Pancreas (tissue), 10 donors: Measurements from ENCODE around the gene SMG7. TPM values are rescaled to one million over a fixed set of nuclear protein-coding genes. Genes with fewer than 3 reads are reported as not detected.

Source experiments
- ATAC-seq, 4 donors: fragments of 200-7000 bp; cut with Tn5 transposase; one replicate each; pipeline versions ENCODE4 v1.8.0 to v1.9.1; 2020; ENCODE audit warnings: mild to moderate bottlenecking in 4 of 4, moderate library complexity in 4 of 4
- DNase-seq, 6 donors: peaks; one replicate each; pipeline ENCODE4 v3.0.0-alpha.2; 2020
- FAIRE-seq: peaks from 2 replicates; lab custom pipeline; 2012; peaks lifted over from hg19 to GRCh38; lab: Jason Lieb, UNC
- H3K27ac ChIP-seq, 4 donors: fragments of 200-600 bp; sonication (generic); 1 replicate in 3 of 4; 2 replicates in 1 of 4; pipeline versions ENCODE4 v1.5.0 to v1.8.0; 2020
- H3K27me3 ChIP-seq, 4 donors: fragments of 200-600 bp; one replicate each; pipeline ENCODE4 v1.8.0; 2021
- H3K36me3 ChIP-seq, 3 donors: fragments of 200-600 bp; sonication (generic) in 1 of 3; one replicate each; pipeline versions ENCODE4 v1.5.0 to v1.8.0; 2020 to 2021
- H3K4me1 ChIP-seq, 3 donors: fragments of 200-600 bp; one replicate each; pipeline ENCODE4 v1.8.0; 2021
- H3K4me3 ChIP-seq, 4 donors: fragments of 200-600 bp; sonication (generic) in 2 of 4; one replicate each; pipeline versions ENCODE4 v1.5.0 to v1.8.0; 2020 to 2021
- H3K9me3 ChIP-seq, 4 donors: fragments of 200-600 bp; one replicate each; pipeline ENCODE4 v1.8.0; 2021
- WGBS, 2 donors: extraction: QIAGEN DNeasy Blood & Tissue Kit; methylation state at CpG; one replicate each; pipeline ENCODE4 v1.1.7; 2013; 5-methylcytosine and 5-hydroxymethylcytosine counted together
- intact Hi-C, 3 donors: fragments of 100-400 bp; cut with DNase I; formaldehyde crosslinking; loops; one replicate each; pipeline versions ENCODE4 v1.11.1 to v1.14.2; 2022
- polyA plus RNA-seq, 2 donors: library from polyadenylated mRNA; stranded (reverse); fragments of 200-250 nt; gene quantifications; one replicate each; pipeline ENCODE4 v1.2.3, GENCODE V29; 2013
- total RNA-seq, 6 donors: library from RNA; stranded (reverse); fragmentation: NEBNext Ultra II Directional in 4 of 6; extraction: Animal tissue kit (Norgen Biotek cat#: 25700) in 4 of 6; gene quantifications; one replicate each; pipeline versions ENCODE4 v1.2.1 to v1.2.4, GENCODE V29; 2021 to 2023
- TF ChIP-seq, protein P1 (sequence below), 4 donors: fragments of 200-600 bp; sonication (generic) in 3 of 4; IDR thresholded peaks; one replicate each; pipeline versions ENCODE4 v1.5.0 to v1.8.0; 2021; ENCODE audit warnings: antibody characterized with exemption in 4 of 4
- donor health status: healthy with polysubstance abuse.
- donor health status: DM: no; HTN: no; CAD: no; lungs with moderate emphysema.
- donor health status: DM: no; HTN: no; CAD: no.
- donor health status: control.
- donor health status: control.
- donor health status: Bipolar disorder and iron deficiency.
- donor health status: DM: yes; HTN: yes; CAD: no.
- donor health status: DM: no; HTN: no; CAD: no.
- donor health status: DM: no; HTN: no; CAD: no.
- donor health status: DM: yes; HTN: yes; CAD: no.

The SMG7 gene
- total and polyA plus RNA-seq, 8 donors, result 11.7 to 36.5 (median 23.9) TPM

DNA sequence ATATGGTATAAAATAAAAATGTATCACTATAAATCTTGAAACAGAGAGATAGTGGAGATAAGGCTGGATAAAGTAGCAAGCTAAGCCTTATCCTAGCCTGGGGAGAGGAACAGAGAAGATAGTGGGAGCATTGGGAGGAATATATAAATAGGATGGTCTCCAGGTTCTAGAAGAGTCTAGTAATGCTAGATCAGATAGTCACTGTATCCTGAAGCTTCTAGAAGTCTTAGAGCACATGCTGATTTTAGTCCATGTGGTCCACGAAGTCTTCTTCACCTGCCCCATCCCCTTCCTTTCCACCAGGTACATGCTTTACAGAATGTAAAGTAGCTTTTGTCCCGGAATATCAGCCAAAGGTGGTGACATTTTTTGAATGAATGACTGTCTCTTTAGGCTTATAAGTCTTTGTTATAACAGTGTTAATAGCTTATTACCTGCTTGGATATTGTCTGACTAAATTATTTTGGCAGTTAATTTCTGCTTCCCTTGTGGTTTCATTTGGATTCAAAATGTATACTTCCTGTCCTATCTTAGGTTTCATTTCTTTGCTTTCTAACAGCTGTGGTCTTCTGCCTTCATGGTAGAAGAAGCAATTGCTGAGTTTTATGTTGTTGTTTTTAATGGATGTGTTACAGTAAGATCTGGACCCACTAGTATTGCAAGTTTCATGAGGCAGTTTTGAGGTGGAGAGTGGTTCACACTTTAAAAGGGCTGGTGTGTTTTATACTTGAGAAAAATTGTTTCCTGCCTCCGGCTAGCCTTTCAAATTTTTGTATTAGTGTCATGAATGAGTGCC is 5.9 kb downstream of the SMG7 start:
- FAIRE-seq (no peak), ATAC-seq (no peak), DNase-seq (no peak)
- 83 to 86% methylated on average over 3 of the region's 3 CpGs for WGBS, 2 donors
- H3K36me3 ChIP-seq, result no peaks in the 10 kb centered on the region
- intact Hi-C loops, result loop anchor here in 1 of 3 donors (10.0 kb wide), 1 partner anchor 57 kb away; no protein-coding TSS in a partner anchor
- no peaks in the 10 kb centered on the region for H3K27me3 ChIP-seq
- H3K4me3 ChIP-seq, result no peak overlapping the region
- H3K4me1 ChIP-seq, result peaks cover 4 to 55% (median 10%) of the 10 kb centered on the region in 3 donors
- TF ChIP-seq, protein P1, sequence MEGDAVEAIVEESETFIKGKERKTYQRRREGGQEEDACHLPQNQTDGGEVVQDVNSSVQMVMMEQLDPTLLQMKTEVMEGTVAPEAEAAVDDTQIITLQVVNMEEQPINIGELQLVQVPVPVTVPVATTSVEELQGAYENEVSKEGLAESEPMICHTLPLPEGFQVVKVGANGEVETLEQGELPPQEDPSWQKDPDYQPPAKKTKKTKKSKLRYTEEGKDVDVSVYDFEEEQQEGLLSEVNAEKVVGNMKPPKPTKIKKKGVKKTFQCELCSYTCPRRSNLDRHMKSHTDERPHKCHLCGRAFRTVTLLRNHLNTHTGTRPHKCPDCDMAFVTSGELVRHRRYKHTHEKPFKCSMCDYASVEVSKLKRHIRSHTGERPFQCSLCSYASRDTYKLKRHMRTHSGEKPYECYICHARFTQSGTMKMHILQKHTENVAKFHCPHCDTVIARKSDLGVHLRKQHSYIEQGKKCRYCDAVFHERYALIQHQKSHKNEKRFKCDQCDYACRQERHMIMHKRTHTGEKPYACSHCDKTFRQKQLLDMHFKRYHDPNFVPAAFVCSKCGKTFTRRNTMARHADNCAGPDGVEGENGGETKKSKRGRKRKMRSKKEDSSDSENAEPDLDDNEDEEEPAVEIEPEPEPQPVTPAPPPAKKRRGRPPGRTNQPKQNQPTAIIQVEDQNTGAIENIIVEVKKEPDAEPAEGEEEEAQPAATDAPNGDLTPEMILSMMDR (IDR thresholded peaks at IDR 0.05), result no peak
- H3K27ac ChIP-seq, result no peak overlapping the region
- H3K9me3 ChIP-seq, result no peaks in the 10 kb centered on the region

DNA sequence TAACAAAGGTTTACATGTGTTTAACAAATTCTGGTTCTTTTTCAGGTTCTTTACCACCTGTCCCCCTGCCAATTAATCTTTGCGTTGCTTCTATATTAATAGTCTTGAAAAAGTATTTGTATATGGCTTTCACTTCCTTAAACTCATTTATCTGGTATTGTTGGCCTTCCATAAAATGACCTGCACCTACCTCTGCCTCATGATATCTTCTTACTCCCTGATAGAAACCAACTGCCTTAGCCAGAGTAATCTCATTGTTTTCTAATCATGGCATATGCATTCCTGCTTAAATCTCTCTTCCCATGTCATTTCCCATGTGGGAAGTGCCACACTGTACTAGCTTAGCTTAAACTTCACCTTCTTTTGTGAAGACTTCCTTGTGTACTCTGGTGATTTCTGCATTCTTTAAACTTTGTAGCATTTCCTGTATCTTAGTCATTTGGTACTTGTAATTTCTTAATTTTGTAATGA is 8.7 kb downstream of the SMG7 start:
- intact Hi-C loops, result loop anchor here in 1 of 3 donors (10.0 kb wide), 1 partner anchor 144 kb away; no protein-coding TSS in a partner anchor
- FAIRE-seq, result no peak
- H3K27me3 ChIP-seq, result no peaks in the 10 kb centered on the region
- no peaks in the 10 kb centered on the region for H3K36me3 ChIP-seq
- H3K27ac ChIP-seq, result no peak overlapping the region
- H3K4me1 ChIP-seq, result peaks cover 9 to 46% (median 22%) of the 10 kb centered on the region in 3 donors
- ATAC-seq, result no peak
- no peak overlapping the region for H3K4me3 ChIP-seq
- H3K9me3 ChIP-seq, result no peaks in the 10 kb centered on the region
- WGBS, 2 donors, result 75% methylated on average over 1 of the region's 1 CpG
- DNase-seq, result no peak
- TF ChIP-seq, protein P1 (IDR thresholded peaks at IDR 0.05), result no peak

DNA sequence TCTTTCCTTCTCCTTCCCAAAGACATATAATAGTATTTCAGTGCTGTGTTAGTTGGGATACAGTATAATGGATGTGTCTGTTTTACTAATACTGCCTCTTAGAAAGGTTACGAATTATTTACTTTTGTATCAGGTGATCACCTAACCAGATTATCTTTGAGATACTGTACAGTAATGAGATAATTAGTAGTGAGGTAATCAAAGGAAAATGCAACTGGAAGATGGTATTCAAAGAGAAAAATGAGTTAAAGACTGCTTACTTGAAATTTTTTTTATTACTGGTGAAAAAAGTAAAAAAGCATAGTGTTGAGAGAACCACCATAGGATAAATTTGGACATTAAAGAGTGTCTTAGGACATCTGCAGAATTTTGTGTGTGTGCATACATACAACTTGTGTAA is 10.9 kb downstream of the SMG7 start:
- DNase-seq, result no peak
- intact Hi-C loops, result loop anchor here in 1 of 3 donors (10.0 kb wide), 1 partner anchor 142 kb away; no protein-coding TSS in a partner anchor
- no peak for ATAC-seq
- FAIRE-seq, result no peak
- peaks cover 9 to 32% (median 22%) of the 10 kb centered on the region in 3 donors for H3K4me1 ChIP-seq
- no peaks in the 10 kb centered on the region for H3K36me3 ChIP-seq
- TF ChIP-seq, protein P1 (IDR thresholded peaks at IDR 0.05), result no peak
- H3K9me3 ChIP-seq, result no peaks in the 10 kb centered on the region
- H3K27ac ChIP-seq, result no peak overlapping the region
- no peak overlapping the region for H3K4me3 ChIP-seq
- H3K27me3 ChIP-seq, result no peaks in the 10 kb centered on the region
- 44 to 48% methylated on average over 1 of the region's 1 CpG for WGBS, 2 donors

DNA sequence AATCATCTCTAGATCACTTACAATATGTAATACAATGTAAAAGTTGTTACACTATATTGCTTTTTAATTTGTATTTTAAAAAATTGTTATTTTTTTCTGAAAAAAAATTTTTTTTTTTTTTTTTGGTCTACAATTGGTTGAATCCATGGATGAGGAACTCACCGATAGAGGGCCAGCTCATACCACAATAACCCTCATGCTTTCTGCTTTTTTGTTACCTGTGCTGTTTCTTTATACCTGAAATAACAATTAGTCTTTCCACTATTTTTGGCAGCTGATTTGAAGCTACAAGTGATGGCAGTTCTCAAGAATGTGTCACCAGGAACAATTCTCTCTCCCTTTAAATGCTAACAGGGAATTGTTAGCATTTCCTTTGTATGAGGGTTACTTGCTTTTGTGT is 12.0 kb downstream of the SMG7 start:
- TF ChIP-seq, protein P1 (IDR thresholded peaks at IDR 0.05), result no peak
- Histone ChIP-seq H3K4me3 (no peak overlapping the region), H3K27me3 (no peaks in the 10 kb centered on the region), H3K27ac (no peak overlapping the region), H3K4me1 (peaks cover 9 to 24% (median 17%) of the 10 kb centered on the region in 3 donors), H3K9me3 (no peaks in the 10 kb centered on the region), H3K36me3 (no peaks in the 10 kb centered on the region)
- FAIRE-seq (no peak), DNase-seq (no peak), ATAC-seq (no peak)
- 77 to 78% methylated on average over 1 of the region's 1 CpG for WGBS, 2 donors
- intact Hi-C loops, result loop anchor here in 1 of 3 donors (10.0 kb wide), 1 partner anchor 141 kb away; no protein-coding TSS in a partner anchor
